GM19238 (cell line): Measurements from ENCODE around the gene PPP1R1B.
"Not testable (repeated sequence)": the region's sequence is repeated elsewhere in the genome, so short reads cannot be mapped to it uniquely, and the experiment has no call there.

Source experiments
- DNase-seq: peaks from one replicate; pipeline ENCODE4 v3.0.0; 2011; ENCODE audit warnings: low spot score; ENCODE audit not compliant: insufficient read length

Gene PPP1R1B

GRCh38 chr17:39626171-39627046, at the start of gene PPP1R1B:
Gene PPP1R1B (plus strand): TSS chr17:39626952. CDS start chr17:39627393, 441 bp downstream.
- no peak for DNase-seq

GRCh38 chr17:39578272-39578671, 48.5 kb upstream of the PPP1R1B start:
- DNase-seq = no peak

GRCh38 chr17:39579318-39580081, 47.3 kb upstream of the PPP1R1B start:
- DNase-seq = no peak

- no peak for DNase-seq
These were observed 46.7 kb upstream of the PPP1R1B start for GRCh38 chr17:39580082-39580468.

- DNase-seq = no peak
These were observed 45.5 kb upstream of the PPP1R1B start for GRCh38 chr17:39581071-39581758.

GRCh38 chr17:39581759-39582085, 45.0 kb upstream of the PPP1R1B start:
- DNase-seq = no peak

- DNase-seq = no peak
These were observed 44.1 kb upstream of the PPP1R1B start for GRCh38 chr17:39582658-39583057.

GRCh38 chr17:39590180-39590579, 36.6 kb upstream of the PPP1R1B start:
- not testable (repeated sequence) for DNase-seq

- DNase-seq = no peak
These were observed 34.5 kb upstream of the PPP1R1B start for GRCh38 chr17:39591958-39592954.

- no peak for DNase-seq
These were observed 33.4 kb upstream of the PPP1R1B start for GRCh38 chr17:39593371-39593770.

GRCh38 chr17:39595294-39595693, 31.5 kb upstream of the PPP1R1B start:
- no peak for DNase-seq

- no peak for DNase-seq
These were observed 30.7 kb upstream of the PPP1R1B start for GRCh38 chr17:39595928-39596510.

- no peak for DNase-seq
These were observed 30.0 kb upstream of the PPP1R1B start for GRCh38 chr17:39596543-39597267.

GRCh38 chr17:39597372-39598046, 29.2 kb upstream of the PPP1R1B start:
- no peak for DNase-seq

- no peak for DNase-seq
These were observed 28.7 kb upstream of the PPP1R1B start for GRCh38 chr17:39598047-39598481.

GRCh38 chr17:39598630-39599003, 28.1 kb upstream of the PPP1R1B start:
- no peak for DNase-seq

- no peak for DNase-seq
These were observed 27.6 kb upstream of the PPP1R1B start for GRCh38 chr17:39599004-39599664.

GRCh38 chr17:39599665-39600231, 27.0 kb upstream of the PPP1R1B start:
- no peak for DNase-seq
